Measurements from ENCODE around the gene RTEL1.

The RTEL1 gene

GRCh38 chr20:63688228-63689045 is 30.3 kb downstream of the RTEL1 start:
- POLR2A ChIA-PET: no interaction called here
- H3K9me3 ChIP-seq (ENCODE audit: control insufficient read depth, insufficient read depth, low read depth, low read length): no peaks in the 10 kb centered on the region
- H3K4me3 ChIP-seq (ENCODE audit: low read depth, low read length): no peak overlapping the region
- no peak overlapping the region for H3K27ac ChIP-seq (ENCODE audit: extremely low read depth, low read depth, low read length)
- no peak for TF ChIP-seq ZNF837 (tag by site-specific recombination; IDR thresholded peaks at IDR 0.05)
- no peak for TF ChIP-seq YY2 (tag by site-specific recombination; IDR thresholded peaks at IDR 0.05)
- TF ChIP-seq HIC1 (tag by site-specific recombination; IDR thresholded peaks at IDR 0.05): 0 out of 2 replicates have a peak, but pooled peaks have one; percentile 20
- TF ChIP-seq ZNF23 (tag by site-specific recombination; IDR thresholded peaks at IDR 0.05; ENCODE audit: borderline replicate concordance): no peak
- TF ChIP-seq ZBTB17 (tag by site-specific recombination; IDR thresholded peaks at IDR 0.05): no peak
- TF ChIP-seq PBX3 (CRISPR knock-in tag; IDR thresholded peaks at IDR 0.05): no peak
- no peak for TF ChIP-seq ZNF404 (tag by site-specific recombination; IDR thresholded peaks at IDR 0.05)
- H3K36me3 ChIP-seq (ENCODE audit: control insufficient read depth in 2 of 2, insufficient read depth in 1 of 2, low read length in 2 of 2): peaks cover 0 to 1% of the 10 kb centered on the region in 2 experiments; a peak in 1 of 3 replicates
- no peaks in the 10 kb centered on the region for H3K4me1 ChIP-seq (ENCODE audit: control insufficient read depth, insufficient read depth, low read length)
- CTCF ChIA-PET: interaction anchor here (0.7 kb wide), 1 partner anchor 150 kb away, joined by 3 read pairs; no protein-coding TSS in a partner anchor

GRCh38 chr20:63689046-63690002 is 31.2 kb downstream of the RTEL1 start:
- Histone ChIP-seq H3K9me3 (ENCODE audit: control insufficient read depth, insufficient read depth, low read depth, low read length) (no peaks in the 10 kb centered on the region), H3K27ac (ENCODE audit: extremely low read depth, low read depth, low read length) (no peak overlapping the region), H3K4me3 (ENCODE audit: low read depth, low read length) (no peak overlapping the region), H3K4me1 (ENCODE audit: control insufficient read depth, insufficient read depth, low read length) (no peaks in the 10 kb centered on the region), H3K36me3 (ENCODE audit: control insufficient read depth in 2 of 2, insufficient read depth in 1 of 2, low read length in 2 of 2) (peaks cover 0 to 5% of the 10 kb centered on the region in 2 experiments; a peak in 1 of 3 replicates)
- ChIA-PET CTCF (interaction anchor here (0.6 to 0.7 kb wide), 3 partner anchors 17 to 327 kb away, joined by 3 to 4 read pairs (median 3); no protein-coding TSS in a partner anchor), POLR2A (no interaction called here)
- peak; percentile 57; the same call in 1 of the 2 replicates for TF ChIP-seq KLF9 (tag by site-specific recombination; IDR thresholded peaks at IDR 0.05; ENCODE audit: low read depth)
- peak; percentile 47 for TF ChIP-seq GLIS2 (tag by site-specific recombination; IDR thresholded peaks at IDR 0.05)
- no peak for TF ChIP-seq KLF16 (tag by site-specific recombination; IDR thresholded peaks at IDR 0.05)
- TF ChIP-seq KLF10 (tag by site-specific recombination; IDR thresholded peaks at IDR 0.05): 0 out of 2 replicates have a peak, but pooled peaks have one; percentile 15

GRCh38 chr20:63690003-63690897 is 32.1 kb downstream of the RTEL1 start:
- POLR2A ChIA-PET: no interaction called here
- CTCF ChIA-PET: interaction anchor here (0.6 to 1.5 kb wide), 2 partner anchors 152 to 381 kb away, joined by 3 to 4 read pairs; no protein-coding TSS in a partner anchor
- no peak overlapping the region for H3K27ac ChIP-seq (ENCODE audit: extremely low read depth, low read depth, low read length)
- no peaks in the 10 kb centered on the region for H3K4me1 ChIP-seq (ENCODE audit: control insufficient read depth, insufficient read depth, low read length)
- peaks cover 0 to 9% of the 10 kb centered on the region in 2 experiments; a peak in 1 of 3 replicates for H3K36me3 ChIP-seq (ENCODE audit: control insufficient read depth in 2 of 2, insufficient read depth in 1 of 2, low read length in 2 of 2)
- no peak overlapping the region for H3K4me3 ChIP-seq (ENCODE audit: low read depth, low read length)
- no peaks in the 10 kb centered on the region for H3K9me3 ChIP-seq (ENCODE audit: control insufficient read depth, insufficient read depth, low read depth, low read length)
- TF ChIP-seq KLF10 (tag by site-specific recombination; IDR thresholded peaks at IDR 0.05): 0 out of 2 replicates have a peak, but pooled peaks have one; percentile 2
- 0 out of 2 replicates have a peak, but pooled peaks have one; percentile 38 for TF ChIP-seq ZBTB10 (tag by site-specific recombination; IDR thresholded peaks at IDR 0.05)
- peak; percentile 10; the same call in 1 of the 2 replicates for TF ChIP-seq ZIC2 (tag by site-specific recombination; IDR thresholded peaks at IDR 0.05)
- no peak for TF ChIP-seq ZNF132 (tag by site-specific recombination; IDR thresholded peaks at IDR 0.05; ENCODE audit: borderline replicate concordance)

Measured in HEK293 (cell line).